HepG2 (cell line): Measurements from ENCODE around the gene NPHP4. TPM values are rescaled to one million over a fixed set of nuclear protein-coding genes. Genes with fewer than 3 reads are reported as not detected.
A peak's percentile ranks its signal among the peaks of the same experiment; 100 is the strongest.

Source experiments
- DNMT3B ChIP-seq: conservative IDR thresholded peaks from 2 replicates; pipeline ENCODE4 v1.6.1; 2016; ENCODE audit warnings: missing biosample characterization, control low read depth
- HES4 ChIP-seq: sonication (generic); formaldehyde crosslinking; IDR thresholded peaks from 2 replicates; pipeline ENCODE4 v1.9.0; 2021; ENCODE audit warnings: mild to moderate bottlenecking, missing genetic modification reagents, borderline replicate concordance
- HOXA7 ChIP-seq: sonication (generic); formaldehyde crosslinking; IDR thresholded peaks from 2 replicates; pipeline ENCODE4 v1.8.1; 2022; ENCODE audit warnings: mild to moderate bottlenecking, missing genetic modification reagents, moderate library complexity
- KDM6A ChIP-seq: IDR thresholded peaks from 2 replicates; pipeline ENCODE4 v1.6.1; 2016; ENCODE audit warnings: low read depth
- MXD4 ChIP-seq: IDR thresholded peaks from 2 replicates; pipeline ENCODE4 v1.6.1; 2016; ENCODE audit warnings: mild to moderate bottlenecking, missing biosample characterization, missing genetic modification reagents
- SAP130 ChIP-seq: IDR thresholded peaks from 2 replicates; pipeline ENCODE4 v1.6.1; 2016; ENCODE audit warnings: low read depth
- SOX13 ChIP-seq, 3 experiments: fragments of 450-650 bp in 1 of 3; sonication (generic) in 1 of 3; formaldehyde crosslinking in 1 of 3; IDR thresholded peaks in 2 of 3; conservative IDR thresholded peaks in 1 of 3; 2 replicates each; pipeline versions ENCODE4 v1.5.0 to v1.6.1; 2016 to 2020; ENCODE audit warnings: antibody characterized with exemption in 1 of 3, mild to moderate bottlenecking in 1 of 3, missing compliant biosample characterization in 1 of 3, missing genetic modification reagents in 1 of 3, moderate library complexity in 1 of 3
- TCF7 ChIP-seq: sonication (generic); IDR thresholded peaks from 2 replicates; pipeline ENCODE4 v1.6.1; 2016; ENCODE audit warnings: antibody characterized with exemption, low read depth
- ZBTB44 ChIP-seq: sonication (generic); formaldehyde crosslinking; IDR thresholded peaks from 2 replicates; pipeline ENCODE4 v1.4.0; 2020; ENCODE audit warnings: missing genetic modification reagents
- ZKSCAN8 ChIP-seq: IDR thresholded peaks from 2 replicates; pipeline ENCODE4 v1.6.1; 2016; ENCODE audit warnings: borderline replicate concordance, missing genetic modification reagents, missing compliant biosample characterization
- ZNF512B ChIP-seq: sonication (generic); formaldehyde crosslinking; IDR thresholded peaks from 2 replicates; pipeline ENCODE4 v1.5.1; 2020; ENCODE audit warnings: missing genetic modification reagents, mild to moderate bottlenecking, borderline replicate concordance
- ZNF513 ChIP-seq: sonication (generic); formaldehyde crosslinking; conservative IDR thresholded peaks from 2 replicates; pipeline ENCODE4 v1.5.0; 2020; ENCODE audit warnings: missing genetic modification reagents
- ZNF598 ChIP-seq: sonication (generic); formaldehyde crosslinking; IDR thresholded peaks from 2 replicates; pipeline ENCODE4 v1.5.1; 2020; ENCODE audit warnings: mild to moderate bottlenecking, missing genetic modification reagents, borderline replicate concordance
- ZNF609 ChIP-seq: sonication (generic); formaldehyde crosslinking; IDR thresholded peaks from 2 replicates; pipeline ENCODE4 v1.4.0; 2020; ENCODE audit warnings: mild to moderate bottlenecking, missing genetic modification reagents, borderline replicate concordance
- polyA plus RNA-seq, 8 experiments: library from polyadenylated mRNA; depleted of rRNA in 3 of 8; stranded (reverse) in 7 of 8; unstranded in 1 of 8; fragments of >200 nt; fragmentation: Illumina TruSeq in 4 of 8; extraction: Trizol in 4 of 8; gene quantifications; 2 replicates each; pipeline versions ENCODE4 v1.2.1 to v1.2.3, GENCODE V29; 2011 to 2016; ENCODE audit warnings: low read depth in 4 of 8, missing spikeins in 1 of 8, mixed read lengths in 1 of 8; ENCODE audit not compliant: insufficient read depth in 1 of 8
- total RNA-seq, 5 experiments: library from RNA; depleted of rRNA; stranded (reverse); fragments of >200 nt; fragmentation: Illumina TruSeq; extraction: Trizol; gene quantifications; 2 replicates each; pipeline ENCODE4 v1.2.3, GENCODE V29; 2016; ENCODE audit warnings: low read depth in 1 of 5
- TF ChIP-seq, protein P1 (sequence below): sonication (generic); formaldehyde crosslinking; IDR thresholded peaks from 2 replicates; pipeline ENCODE4 v1.8.1; 2022; ENCODE audit warnings: low read depth, mild to moderate bottlenecking, missing genetic modification reagents

NPHP4 gene
- total and polyA plus RNA-seq, 2 of the 13 experiments (the other 11 are each of a cell fraction or from before 2014, with no cell fraction given): 4.4 to 6.8 TPM

GRCh38 chr1:5955479-5955977 lies 36.7 kb downstream of the NPHP4 start (continued):
- TF ChIP-seq, protein P1, sequence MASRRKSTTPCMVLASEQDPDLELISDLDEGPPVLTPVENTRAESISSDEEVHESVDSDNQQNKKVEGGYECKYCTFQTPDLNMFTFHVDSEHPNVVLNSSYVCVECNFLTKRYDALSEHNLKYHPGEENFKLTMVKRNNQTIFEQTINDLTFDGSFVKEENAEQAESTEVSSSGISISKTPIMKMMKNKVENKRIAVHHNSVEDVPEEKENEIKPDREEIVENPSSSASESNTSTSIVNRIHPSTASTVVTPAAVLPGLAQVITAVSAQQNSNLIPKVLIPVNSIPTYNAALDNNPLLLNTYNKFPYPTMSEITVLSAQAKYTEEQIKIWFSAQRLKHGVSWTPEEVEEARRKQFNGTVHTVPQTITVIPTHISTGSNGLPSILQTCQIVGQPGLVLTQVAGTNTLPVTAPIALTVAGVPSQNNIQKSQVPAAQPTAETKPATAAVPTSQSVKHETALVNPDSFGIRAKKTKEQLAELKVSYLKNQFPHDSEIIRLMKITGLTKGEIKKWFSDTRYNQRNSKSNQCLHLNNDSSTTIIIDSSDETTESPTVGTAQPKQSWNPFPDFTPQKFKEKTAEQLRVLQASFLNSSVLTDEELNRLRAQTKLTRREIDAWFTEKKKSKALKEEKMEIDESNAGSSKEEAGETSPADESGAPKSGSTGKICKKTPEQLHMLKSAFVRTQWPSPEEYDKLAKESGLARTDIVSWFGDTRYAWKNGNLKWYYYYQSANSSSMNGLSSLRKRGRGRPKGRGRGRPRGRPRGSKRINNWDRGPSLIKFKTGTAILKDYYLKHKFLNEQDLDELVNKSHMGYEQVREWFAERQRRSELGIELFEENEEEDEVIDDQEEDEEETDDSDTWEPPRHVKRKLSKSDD (CRISPR knock-in tag): no peak
- TF ChIP-seq TCF7 (peak; percentile 96), SOX13 (IDR thresholded peaks at IDR 0.05) (peak; percentile 99), SOX13 (CRISPR knock-in tag; conservative IDR thresholded peaks at IDR 0.05 in 1 of 2, IDR thresholded peaks at IDR 0.05 in 1 of 2) (peak in 1 of 2 experiments; percentile 100; a peak in 2 of 4 replicates), MXD4 (CRISPR knock-in tag) (no peak; the same call in 1 of the 2 replicates), SAP130 (CRISPR knock-in tag) (peak; percentile 92), DNMT3B (no peak), KDM6A (CRISPR knock-in tag) (no peak; the same call in 1 of the 2 replicates), ZBTB44 (CRISPR knock-in tag) (no peak), ZNF513 (CRISPR knock-in tag) (no peak), ZKSCAN8 (CRISPR knock-in tag) (peak; percentile 61; the same call in 1 of the 2 replicates), HES4 (CRISPR knock-in tag) (no peak), ZNF609 (CRISPR knock-in tag) (peak; percentile 73; the same call in 1 of the 2 replicates), ZNF512B (no peak), HOXA7 (no peak), ZNF598 (no peak)
